WTC11 (cell line): ENCODE measurements around the gene ENO1. TPM values are rescaled to one million over a fixed set of nuclear protein-coding genes. Genes with fewer than 3 reads are reported as not detected.

ENCODE experiments used
- ATAC-seq: fragments of 200-7000 bp; cut with Tn5 transposase; 2 replicates; pipeline ENCODE4 v1.10.0; 2021; ENCODE audit warnings: mild to moderate bottlenecking, moderate library complexity
- CTCF ChIA-PET: fragments of 300-600 bp; sonication (Branson Sonifier 250); formaldehyde crosslinking; loops from one replicate; lab custom pipeline; 2021; ENCODE audit warnings: antibody characterized with exemption; lab: Charles Lee
- POLR2A ChIA-PET: fragments of 350-600 bp; sonication (Branson Sonifier 250); formaldehyde crosslinking; loops from one replicate; lab custom pipeline; 2021; ENCODE audit warnings: antibody characterized with exemption; lab: Charles Lee
- DNase-seq: peaks from one replicate; pipeline ENCODE4 v3.0.0; 2021; ENCODE audit warnings: low spot score
- H3K27ac Mint-ChIP-seq: 2 replicates; pipeline ENCODE4 v1.8.0; 2021; ENCODE audit warnings: mixed read lengths
- H3K27me3 Mint-ChIP-seq: 2 replicates; pipeline ENCODE4 v1.8.0; 2021; ENCODE audit warnings: low read depth, mild to moderate bottlenecking, moderate library complexity, mixed read lengths
- H3K36me3 Mint-ChIP-seq: 2 replicates; pipeline ENCODE4 v1.8.0; 2021; ENCODE audit warnings: mixed read lengths
- H3K4me1 Mint-ChIP-seq: 2 replicates; pipeline ENCODE4 v1.8.0; 2022; ENCODE audit warnings: mixed read lengths
- H3K4me3 Mint-ChIP-seq: 2 replicates; pipeline ENCODE4 v1.8.0; 2021; ENCODE audit warnings: mild to moderate bottlenecking, moderate library complexity, mixed read lengths
- H3K9me3 Mint-ChIP-seq: 2 replicates; pipeline ENCODE4 v1.8.0; 2021; ENCODE audit warnings: mixed read lengths
- AFF4 ChIP-seq: sonication (generic); formaldehyde crosslinking; IDR thresholded peaks from 2 replicates; pipeline ENCODE4 v1.8.1; 2023; ENCODE audit warnings: mild to moderate bottlenecking, missing genetic modification reagents, borderline replicate concordance
- ATF1 ChIP-seq: sonication (generic); formaldehyde crosslinking; IDR thresholded peaks from 2 replicates; pipeline ENCODE4 v1.8.1; 2023; ENCODE audit warnings: mild to moderate bottlenecking, moderate library complexity, missing genetic modification reagents
- ATF6 ChIP-seq: sonication (generic); formaldehyde crosslinking; IDR thresholded peaks from 2 replicates; pipeline ENCODE4 v1.8.1; 2023; ENCODE audit warnings: mild to moderate bottlenecking, missing genetic modification reagents
- CBFB ChIP-seq: sonication (generic); formaldehyde crosslinking; IDR thresholded peaks from 2 replicates; pipeline ENCODE4 v1.8.1; 2022; ENCODE audit warnings: mild to moderate bottlenecking, low read depth, missing genetic modification reagents
- CTCF ChIP-seq: fragments of 200-600 bp; IDR thresholded peaks from 2 replicates; pipeline ENCODE4 v1.8.0; 2022; ENCODE audit warnings: antibody characterized with exemption
- FOXP1 ChIP-seq: sonication (generic); formaldehyde crosslinking; IDR thresholded peaks from 2 replicates; pipeline ENCODE4 v1.8.0; 2022; ENCODE audit warnings: missing genetic modification reagents, mild to moderate bottlenecking, moderate library complexity, borderline replicate concordance
- FOXP4 ChIP-seq: sonication (generic); formaldehyde crosslinking; IDR thresholded peaks from 2 replicates; pipeline ENCODE4 v1.8.0; 2022; ENCODE audit warnings: mild to moderate bottlenecking, missing genetic modification reagents
- GRHL2 ChIP-seq: fragments of 250-450 bp; sonication (Bioruptor Pico); IDR thresholded peaks from 2 replicates; pipeline ENCODE4 v1.8.0; 2022; ENCODE audit warnings: mild to moderate bottlenecking, moderate library complexity; ENCODE audit not compliant: insufficient replicate concordance, severe bottlenecking
- MAX ChIP-seq: sonication (generic); formaldehyde crosslinking; IDR thresholded peaks from 2 replicates; pipeline ENCODE4 v1.8.0; 2022; ENCODE audit warnings: mild to moderate bottlenecking, missing genetic modification reagents
- PRDM15 ChIP-seq: sonication (generic); formaldehyde crosslinking; IDR thresholded peaks from 2 replicates; pipeline ENCODE4 v1.8.0; 2022; ENCODE audit warnings: missing genetic modification reagents
- ZSCAN18 ChIP-seq: fragments of 250-450 bp; sonication (Bioruptor Pico); IDR thresholded peaks from 2 replicates; pipeline ENCODE4 v2.1.2; 2022; ENCODE audit warnings: mild to moderate bottlenecking, moderate library complexity
- total RNA-seq: library from RNA; stranded (reverse); gene quantifications from 3 replicates; pipeline ENCODE4 v1.2.3, GENCODE V29; 2021

ENO1 gene
- total RNA-seq, 1 experiment from 2014 or later: 1,978 TPM

GRCh38 chr1:8851060-8851459 is 27.4 kb downstream of the ENO1 start:
- ChIA-PET CTCF (interaction anchor here (0.6 to 1.8 kb wide), 6 partner anchors 11 to 765 kb away, joined by 3 to 7 read pairs (median 4); no protein-coding TSS in a partner anchor), POLR2A (no interaction called here)
- Mint-ChIP-seq H3K4me1 (peaks cover 6% of the 10 kb centered on the region; the same call in 1 of the 2 replicates), H3K27me3 (no peaks in the 10 kb centered on the region), H3K9me3 (no peaks in the 10 kb centered on the region), H3K27ac (no peak overlapping the region), H3K4me3 (no peak overlapping the region), H3K36me3 (no peaks in the 10 kb centered on the region)
- DNase-seq (no peak), ATAC-seq (no peak)
- no peak for TF ChIP-seq ATF1

GRCh38 chr1:8848663-8849386 is 29.7 kb downstream of the ENO1 start:
- ATAC-seq (peak; percentile 94), DNase-seq (peak; percentile 91)
- ChIA-PET POLR2A (interaction anchor here (0.5 to 0.8 kb wide), 2 partner anchors 8 to 405 kb away, joined by 3 to 4 read pairs; no protein-coding TSS in a partner anchor), CTCF (interaction anchor here (0.5 to 2.7 kb wide), 138 partner anchors 10 to 834 kb away, joined by 3 to 77 read pairs (median 4); partner anchors contain the start of genes ENO1 and RERE)
- no peak overlapping the region for H3K27ac Mint-ChIP-seq
- no peaks in the 10 kb centered on the region for H3K9me3 Mint-ChIP-seq
- H3K4me3 Mint-ChIP-seq: no peak overlapping the region
- H3K4me1 Mint-ChIP-seq: peaks cover 10% of the 10 kb centered on the region; the same call in 1 of the 2 replicates
- TF ChIP-seq MAX (CRISPR knock-in tag) (no peak), FOXP1 (CRISPR knock-in tag) (peak; percentile 43; the same call in 1 of the 2 replicates), CTCF (peak; percentile 97), PRDM15 (CRISPR knock-in tag) (0 out of 2 replicates have a peak, but pooled peaks have one; percentile 21), FOXP4 (0 out of 2 replicates have a peak, but pooled peaks have one; percentile 2)
- H3K27me3 Mint-ChIP-seq: no peaks in the 10 kb centered on the region
- H3K36me3 Mint-ChIP-seq: no peaks in the 10 kb centered on the region

GRCh38 chr1:8847990-8848389 is 30.5 kb downstream of the ENO1 start:
- Mint-ChIP-seq H3K36me3 (no peaks in the 10 kb centered on the region), H3K4me3 (no peak overlapping the region), H3K9me3 (no peaks in the 10 kb centered on the region), H3K4me1 (peaks cover 10% of the 10 kb centered on the region; the same call in 1 of the 2 replicates), H3K27me3 (no peaks in the 10 kb centered on the region), H3K27ac (no peak overlapping the region)
- no peak for ATAC-seq
- DNase-seq: no peak
- POLR2A ChIA-PET: no interaction called here
- CTCF ChIA-PET: interaction anchor here (0.7 to 2.7 kb wide), 37 partner anchors 9 to 833 kb away, joined by 3 to 77 read pairs (median 8); partner anchors contain the start of gene RERE
- TF ChIP-seq GRHL2: no peak
- no peak for TF ChIP-seq CBFB (CRISPR knock-in tag)
- no peak for TF ChIP-seq ATF6
- TF ChIP-seq ZSCAN18 (CRISPR knock-in tag): no peak
- TF ChIP-seq AFF4: no peak
